ENCODE measurements around the gene ENO1.

Gene ENO1

GRCh38 chr1:8870103-8870502 lies 8.4 kb downstream of the ENO1 start:
- DNase-seq = no peak

- DNase-seq = no peak
These were observed 10.5 kb downstream of the ENO1 start for GRCh38 chr1:8867878-8868567.

GRCh38 chr1:8866792-8867415 lies 11.6 kb downstream of the ENO1 start:
- no peak for DNase-seq

GRCh38 chr1:8866173-8866791 lies 12.2 kb downstream of the ENO1 start:
- DNase-seq = no peak

- no peak for DNase-seq
These were observed 13.7 kb downstream of the ENO1 start for GRCh38 chr1:8864713-8865344.

- no peak for DNase-seq
These were observed 14.7 kb downstream of the ENO1 start for GRCh38 chr1:8863794-8864233.

- DNase-seq = no peak
These were observed 15.3 kb downstream of the ENO1 start for GRCh38 chr1:8863138-8863537.

- DNase-seq = peak; percentile 48
These were observed 16.0 kb downstream of the ENO1 start for GRCh38 chr1:8862528-8862927.

GRCh38 chr1:8860738-8861516 lies 17.6 kb downstream of the ENO1 start:
- no peak for DNase-seq

GRCh38 chr1:8858888-8859706 lies 19.4 kb downstream of the ENO1 start:
- peak; percentile 48 for DNase-seq

- no peak for DNase-seq
These were observed 20.3 kb downstream of the ENO1 start for GRCh38 chr1:8858112-8858668.

- DNase-seq = no peak
These were observed 21.6 kb downstream of the ENO1 start for GRCh38 chr1:8856689-8857412.

GRCh38 chr1:8854240-8854639 lies 24.2 kb downstream of the ENO1 start:
- DNase-seq = no peak

- DNase-seq = no peak
These were observed 27.4 kb downstream of the ENO1 start for GRCh38 chr1:8851060-8851459.

- peak; percentile 75 for DNase-seq
These were observed 29.7 kb downstream of the ENO1 start for GRCh38 chr1:8848663-8849386.

- no peak for DNase-seq
These were observed 30.5 kb downstream of the ENO1 start for GRCh38 chr1:8847990-8848389.

- no peak for DNase-seq
These were observed 32.2 kb downstream of the ENO1 start for GRCh38 chr1:8846263-8846662.

GRCh38 chr1:8845104-8846097 lies 33.1 kb downstream of the ENO1 start:
- no peak for DNase-seq

- DNase-seq = no peak
These were observed 33.9 kb downstream of the ENO1 start for GRCh38 chr1:8844501-8845006.
